ENCODE measurements around the gene CTNNA3.

- no peak for TF ChIP-seq POLR2A (IDR thresholded peaks at IDR 0.05)
- TF ChIP-seq, protein P1, sequence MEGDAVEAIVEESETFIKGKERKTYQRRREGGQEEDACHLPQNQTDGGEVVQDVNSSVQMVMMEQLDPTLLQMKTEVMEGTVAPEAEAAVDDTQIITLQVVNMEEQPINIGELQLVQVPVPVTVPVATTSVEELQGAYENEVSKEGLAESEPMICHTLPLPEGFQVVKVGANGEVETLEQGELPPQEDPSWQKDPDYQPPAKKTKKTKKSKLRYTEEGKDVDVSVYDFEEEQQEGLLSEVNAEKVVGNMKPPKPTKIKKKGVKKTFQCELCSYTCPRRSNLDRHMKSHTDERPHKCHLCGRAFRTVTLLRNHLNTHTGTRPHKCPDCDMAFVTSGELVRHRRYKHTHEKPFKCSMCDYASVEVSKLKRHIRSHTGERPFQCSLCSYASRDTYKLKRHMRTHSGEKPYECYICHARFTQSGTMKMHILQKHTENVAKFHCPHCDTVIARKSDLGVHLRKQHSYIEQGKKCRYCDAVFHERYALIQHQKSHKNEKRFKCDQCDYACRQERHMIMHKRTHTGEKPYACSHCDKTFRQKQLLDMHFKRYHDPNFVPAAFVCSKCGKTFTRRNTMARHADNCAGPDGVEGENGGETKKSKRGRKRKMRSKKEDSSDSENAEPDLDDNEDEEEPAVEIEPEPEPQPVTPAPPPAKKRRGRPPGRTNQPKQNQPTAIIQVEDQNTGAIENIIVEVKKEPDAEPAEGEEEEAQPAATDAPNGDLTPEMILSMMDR (IDR thresholded peaks at IDR 0.05) = no peak
Observed at GRCh38 chr10:66390926-66391325, 1305.1 kb downstream of the CTNNA3 start.
